ENCODE measurements around the gene TMEM272.

DNA sequence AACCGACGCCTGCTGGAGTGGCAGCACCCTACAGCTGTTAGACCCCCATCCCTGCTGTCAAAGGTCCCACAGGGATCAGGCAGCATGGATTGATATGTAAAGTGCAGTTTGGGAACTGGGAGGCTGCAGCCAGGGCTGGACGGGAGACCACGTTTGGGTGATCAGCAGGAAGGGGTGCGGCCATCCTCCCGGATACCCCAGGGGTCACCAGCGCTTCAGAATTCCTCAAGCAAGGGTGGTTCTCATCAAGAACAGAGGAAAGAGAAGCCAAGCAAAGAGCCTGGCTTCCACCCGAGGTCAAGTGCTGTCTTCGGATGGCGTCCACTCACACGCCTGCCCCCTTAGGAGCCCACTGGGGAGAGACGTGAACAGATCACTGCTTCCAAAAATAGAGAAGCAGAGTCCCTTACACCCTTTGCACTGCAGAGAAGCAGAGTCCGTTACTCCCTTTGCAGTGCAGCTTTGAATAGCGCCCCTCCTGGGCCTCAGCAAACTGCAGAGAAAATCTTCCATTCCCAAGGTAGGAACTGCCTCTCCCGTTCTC is 76.5 kb downstream of the TMEM272 start:
- TF ChIP-seq, protein P1, sequence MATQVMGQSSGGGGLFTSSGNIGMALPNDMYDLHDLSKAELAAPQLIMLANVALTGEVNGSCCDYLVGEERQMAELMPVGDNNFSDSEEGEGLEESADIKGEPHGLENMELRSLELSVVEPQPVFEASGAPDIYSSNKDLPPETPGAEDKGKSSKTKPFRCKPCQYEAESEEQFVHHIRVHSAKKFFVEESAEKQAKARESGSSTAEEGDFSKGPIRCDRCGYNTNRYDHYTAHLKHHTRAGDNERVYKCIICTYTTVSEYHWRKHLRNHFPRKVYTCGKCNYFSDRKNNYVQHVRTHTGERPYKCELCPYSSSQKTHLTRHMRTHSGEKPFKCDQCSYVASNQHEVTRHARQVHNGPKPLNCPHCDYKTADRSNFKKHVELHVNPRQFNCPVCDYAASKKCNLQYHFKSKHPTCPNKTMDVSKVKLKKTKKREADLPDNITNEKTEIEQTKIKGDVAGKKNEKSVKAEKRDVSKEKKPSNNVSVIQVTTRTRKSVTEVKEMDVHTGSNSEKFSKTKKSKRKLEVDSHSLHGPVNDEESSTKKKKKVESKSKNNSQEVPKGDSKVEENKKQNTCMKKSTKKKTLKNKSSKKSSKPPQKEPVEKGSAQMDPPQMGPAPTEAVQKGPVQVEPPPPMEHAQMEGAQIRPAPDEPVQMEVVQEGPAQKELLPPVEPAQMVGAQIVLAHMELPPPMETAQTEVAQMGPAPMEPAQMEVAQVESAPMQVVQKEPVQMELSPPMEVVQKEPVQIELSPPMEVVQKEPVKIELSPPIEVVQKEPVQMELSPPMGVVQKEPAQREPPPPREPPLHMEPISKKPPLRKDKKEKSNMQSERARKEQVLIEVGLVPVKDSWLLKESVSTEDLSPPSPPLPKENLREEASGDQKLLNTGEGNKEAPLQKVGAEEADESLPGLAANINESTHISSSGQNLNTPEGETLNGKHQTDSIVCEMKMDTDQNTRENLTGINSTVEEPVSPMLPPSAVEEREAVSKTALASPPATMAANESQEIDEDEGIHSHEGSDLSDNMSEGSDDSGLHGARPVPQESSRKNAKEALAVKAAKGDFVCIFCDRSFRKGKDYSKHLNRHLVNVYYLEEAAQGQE (IDR thresholded peaks at IDR 0.05; ENCODE audit: insufficient read depth in 1 of 2, low read depth in 2 of 2, low read length in 1 of 2): no peak
- TF ChIP-seq, protein P2, sequence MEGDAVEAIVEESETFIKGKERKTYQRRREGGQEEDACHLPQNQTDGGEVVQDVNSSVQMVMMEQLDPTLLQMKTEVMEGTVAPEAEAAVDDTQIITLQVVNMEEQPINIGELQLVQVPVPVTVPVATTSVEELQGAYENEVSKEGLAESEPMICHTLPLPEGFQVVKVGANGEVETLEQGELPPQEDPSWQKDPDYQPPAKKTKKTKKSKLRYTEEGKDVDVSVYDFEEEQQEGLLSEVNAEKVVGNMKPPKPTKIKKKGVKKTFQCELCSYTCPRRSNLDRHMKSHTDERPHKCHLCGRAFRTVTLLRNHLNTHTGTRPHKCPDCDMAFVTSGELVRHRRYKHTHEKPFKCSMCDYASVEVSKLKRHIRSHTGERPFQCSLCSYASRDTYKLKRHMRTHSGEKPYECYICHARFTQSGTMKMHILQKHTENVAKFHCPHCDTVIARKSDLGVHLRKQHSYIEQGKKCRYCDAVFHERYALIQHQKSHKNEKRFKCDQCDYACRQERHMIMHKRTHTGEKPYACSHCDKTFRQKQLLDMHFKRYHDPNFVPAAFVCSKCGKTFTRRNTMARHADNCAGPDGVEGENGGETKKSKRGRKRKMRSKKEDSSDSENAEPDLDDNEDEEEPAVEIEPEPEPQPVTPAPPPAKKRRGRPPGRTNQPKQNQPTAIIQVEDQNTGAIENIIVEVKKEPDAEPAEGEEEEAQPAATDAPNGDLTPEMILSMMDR (IDR thresholded peaks at IDR 0.05): no peak
- TF ChIP-seq POLR2AphosphoS5 (IDR thresholded peaks at IDR 0.05; ENCODE audit: low read depth, low read length) (no peak), SIN3A (IDR thresholded peaks at IDR 0.05; ENCODE audit: borderline replicate concordance, insufficient read depth, low read depth, low read length) (no peak)

Measured in Panc1 (cell line).